ENCODE data around the gene NOTO. TPM values are rescaled to one million over a fixed set of nuclear protein-coding genes. Genes with fewer than 3 reads are reported as not detected.

The NOTO gene
- total RNA-seq, 1 experiment from 2014 or later, result not detected

- DNase-seq (ENCODE audit: low spot score), result peak; percentile 88
These were observed 31.8 kb downstream of the NOTO start, which contains the start of gene CCT7 for GRCh38 chr2:73233932-73234832. TSS of gene CCT7 (plus strand) at chr2:73234308. CDS start at chr2:73234379, 71 bp downstream.

GRCh38 chr2:73235315-73236028, 33.1 kb downstream of the NOTO start:
- DNase-seq (ENCODE audit: low spot score), result no peak

GRCh38 chr2:73237168-73237567, 34.8 kb downstream of the NOTO start:
- DNase-seq (ENCODE audit: low spot score), result no peak

- no peak for DNase-seq (ENCODE audit: low spot score)
These were observed 35.8 kb downstream of the NOTO start for GRCh38 chr2:73238149-73238548.

GRCh38 chr2:73238976-73239375, 36.6 kb downstream of the NOTO start:
- no peak for DNase-seq (ENCODE audit: low spot score)

- no peak for DNase-seq (ENCODE audit: low spot score)
These were observed 37.4 kb downstream of the NOTO start for GRCh38 chr2:73239776-73240175.

- peak; percentile 76 for DNase-seq (ENCODE audit: low spot score)
These were observed 41.7 kb downstream of the NOTO start for GRCh38 chr2:73243884-73244570.

- DNase-seq (ENCODE audit: low spot score), result no peak
These were observed 42.2 kb downstream of the NOTO start for GRCh38 chr2:73244580-73244979.

GRCh38 chr2:73246850-73247249, 44.5 kb downstream of the NOTO start:
- no peak for DNase-seq (ENCODE audit: low spot score)

GRCh38 chr2:73249636-73250035, 47.3 kb downstream of the NOTO start:
- DNase-seq (ENCODE audit: low spot score), result no peak

GRCh38 chr2:73250872-73251846, 48.8 kb downstream of the NOTO start:
- no peak for DNase-seq (ENCODE audit: low spot score)

GRCh38 chr2:73252238-73253027, 50.1 kb downstream of the NOTO start:
- DNase-seq (ENCODE audit: low spot score), result no peak

GRCh38 chr2:73253400-73253799, 51.0 kb downstream of the NOTO start:
- no peak for DNase-seq (ENCODE audit: low spot score)

GRCh38 chr2:73253901-73254300, 51.5 kb downstream of the NOTO start:
- DNase-seq (ENCODE audit: low spot score), result no peak

- no peak for DNase-seq (ENCODE audit: low spot score)
These were observed 52.1 kb downstream of the NOTO start for GRCh38 chr2:73254343-73255006.

- DNase-seq (ENCODE audit: low spot score), result no peak
These were observed 52.8 kb downstream of the NOTO start for GRCh38 chr2:73255007-73255644.

GRCh38 chr2:73255907-73256617, 53.7 kb downstream of the NOTO start:
- no peak for DNase-seq (ENCODE audit: low spot score)

GRCh38 chr2:73256618-73256922, 54.2 kb downstream of the NOTO start:
- no peak for DNase-seq (ENCODE audit: low spot score)

- DNase-seq (ENCODE audit: low spot score), result no peak
These were observed 54.6 kb downstream of the NOTO start for GRCh38 chr2:73257021-73257420.

Measured in H4 (cell line).